Embryonic facial prominence (tissue), 1 donor: Measurements from ENCODE around the gene PRKCA.

Source experiments
- DNase-seq: peaks from one replicate; pipeline ENCODE4 v3.0.0-alpha.2; 2016; ENCODE audit errors: extremely low spot score

PRKCA gene

DNA sequence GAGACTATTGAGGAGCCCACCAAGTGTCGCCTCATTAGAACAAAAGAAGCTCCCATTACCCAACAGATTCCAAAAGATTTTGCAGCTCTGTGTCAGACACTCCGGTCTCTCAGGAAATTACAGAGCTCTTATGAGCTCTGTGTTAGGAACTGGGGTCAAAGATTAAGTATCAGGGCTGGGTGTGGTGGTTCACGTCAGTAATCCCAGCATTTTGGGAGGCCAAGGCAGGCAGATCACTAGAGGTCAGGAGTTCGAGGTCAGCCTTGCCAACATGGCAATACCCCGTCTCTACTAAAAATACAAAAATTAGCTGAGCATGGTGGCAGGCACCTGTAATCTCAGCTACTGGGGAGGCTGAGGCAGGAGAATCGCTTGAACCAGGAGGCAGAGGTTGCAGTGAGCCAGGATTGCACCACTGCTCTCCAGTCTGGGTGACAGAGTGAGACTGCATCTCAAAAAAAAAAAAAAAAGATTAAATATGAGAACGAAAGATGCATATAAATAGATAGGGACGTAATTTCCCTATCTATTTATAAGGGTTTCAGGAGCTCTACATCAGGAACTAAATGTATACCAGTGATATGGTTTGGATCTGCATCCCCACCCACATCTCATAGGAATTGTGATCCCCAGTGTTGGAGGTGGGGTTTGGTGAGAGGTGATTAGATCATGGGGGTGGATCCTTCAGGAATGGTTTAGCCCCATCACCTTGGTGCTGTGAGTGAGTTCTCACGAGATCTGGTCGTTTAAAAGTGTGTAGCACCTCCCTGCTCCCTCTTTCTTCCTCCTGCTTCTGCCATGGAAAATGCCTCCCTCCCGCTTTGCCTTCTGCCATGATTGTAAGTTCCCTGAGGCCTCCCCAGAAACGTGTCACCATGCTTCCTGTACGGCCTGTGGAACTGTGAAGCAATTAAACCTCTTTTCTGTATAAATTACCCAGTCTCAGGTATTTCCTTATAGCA is 111.4 kb downstream of the PRKCA start:
- DNase-seq = no peak

- no peak for DNase-seq
These were observed 112.3 kb downstream of the PRKCA start for GRCh38 chr17:66414561-66415175.

GRCh38 chr17:66415366-66416206 is 113.2 kb downstream of the PRKCA start:
- DNase-seq = no peak

GRCh38 chr17:66416207-66416940 is 114.0 kb downstream of the PRKCA start:
- DNase-seq = no peak

DNA sequence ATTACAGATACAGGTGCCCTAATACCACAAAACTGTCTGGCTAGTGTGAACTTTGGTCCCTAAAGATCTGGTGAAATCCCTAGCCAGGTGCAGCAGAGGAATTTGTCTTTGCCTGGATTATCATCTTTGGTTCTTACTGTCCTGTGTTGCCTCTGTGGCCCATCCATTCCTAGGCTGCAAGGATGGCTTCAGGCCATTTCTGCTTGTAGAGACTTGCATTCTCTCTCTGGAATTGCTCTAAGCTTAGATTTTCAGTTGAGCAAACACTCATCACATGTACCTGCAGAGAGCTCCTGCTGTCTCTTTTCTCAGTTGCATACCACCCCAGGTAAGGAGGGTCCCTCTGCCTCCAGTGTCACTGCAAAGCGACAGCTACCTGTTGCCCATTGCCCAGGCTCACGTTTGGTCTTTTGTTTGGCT is 114.9 kb downstream of the PRKCA start:
- DNase-seq = no peak

GRCh38 chr17:66420961-66421371 is 118.6 kb downstream of the PRKCA start:
- no peak for DNase-seq

DNA sequence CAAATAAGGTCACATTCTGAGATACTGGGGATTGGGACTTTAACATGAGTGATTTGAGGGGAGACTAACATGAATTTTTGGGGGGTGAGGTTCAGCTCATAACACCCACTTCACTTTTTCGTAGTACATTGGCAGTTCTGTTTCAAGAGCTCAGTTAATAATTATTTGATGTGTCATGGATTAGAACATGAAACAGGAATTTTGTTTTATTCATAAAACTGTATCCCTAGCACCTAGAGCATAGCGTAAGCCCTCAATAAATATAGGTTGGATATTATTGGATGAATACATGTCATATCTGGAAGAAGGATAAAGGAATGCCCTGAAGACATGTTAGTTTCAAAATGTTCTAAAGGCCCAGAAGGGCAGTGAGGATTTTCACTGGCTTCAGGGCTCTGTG is 119.8 kb downstream of the PRKCA start:
- no peak for DNase-seq

DNA sequence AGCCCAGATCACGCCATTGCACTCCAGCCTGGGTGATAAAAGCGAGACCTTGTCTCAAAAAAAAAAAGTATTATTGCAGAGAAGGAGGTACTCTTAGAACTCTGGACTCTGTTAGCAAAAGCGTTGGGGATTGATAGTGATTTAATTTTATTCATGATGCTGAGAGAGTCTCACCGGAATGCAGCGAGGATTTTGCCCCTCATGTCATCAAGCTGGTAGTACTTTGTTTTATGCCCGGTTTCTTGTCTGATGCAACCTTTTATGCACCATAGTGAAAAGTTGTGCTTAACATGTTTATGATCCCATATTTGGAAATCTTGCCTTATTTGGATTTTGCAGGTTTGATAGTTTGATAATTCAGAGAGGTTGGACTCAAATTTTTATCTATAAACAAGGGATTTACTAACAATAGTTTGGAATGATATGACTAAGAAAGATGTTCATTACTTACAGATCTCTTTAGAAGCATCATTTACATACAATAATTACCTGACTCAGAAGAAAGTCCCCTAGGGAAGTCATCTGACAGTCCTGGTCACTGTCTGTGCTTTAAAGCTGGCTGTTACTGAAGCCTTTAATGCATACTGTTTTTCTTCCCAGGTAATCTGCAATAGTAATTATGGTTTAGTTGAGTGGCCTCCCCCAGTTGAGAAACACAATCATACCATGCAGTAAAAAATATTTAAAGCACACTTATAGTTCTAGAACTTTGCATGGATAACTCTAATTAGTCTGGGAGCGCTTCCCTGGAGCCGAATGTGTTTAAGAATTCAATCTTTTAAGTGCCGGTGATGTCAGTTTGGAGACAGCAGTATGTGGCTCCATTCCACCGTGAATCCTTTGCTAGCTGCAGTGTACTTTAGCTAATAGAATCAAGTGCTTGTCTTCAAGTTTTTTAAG is 120.9 kb downstream of the PRKCA start:
- DNase-seq = no peak

DNA sequence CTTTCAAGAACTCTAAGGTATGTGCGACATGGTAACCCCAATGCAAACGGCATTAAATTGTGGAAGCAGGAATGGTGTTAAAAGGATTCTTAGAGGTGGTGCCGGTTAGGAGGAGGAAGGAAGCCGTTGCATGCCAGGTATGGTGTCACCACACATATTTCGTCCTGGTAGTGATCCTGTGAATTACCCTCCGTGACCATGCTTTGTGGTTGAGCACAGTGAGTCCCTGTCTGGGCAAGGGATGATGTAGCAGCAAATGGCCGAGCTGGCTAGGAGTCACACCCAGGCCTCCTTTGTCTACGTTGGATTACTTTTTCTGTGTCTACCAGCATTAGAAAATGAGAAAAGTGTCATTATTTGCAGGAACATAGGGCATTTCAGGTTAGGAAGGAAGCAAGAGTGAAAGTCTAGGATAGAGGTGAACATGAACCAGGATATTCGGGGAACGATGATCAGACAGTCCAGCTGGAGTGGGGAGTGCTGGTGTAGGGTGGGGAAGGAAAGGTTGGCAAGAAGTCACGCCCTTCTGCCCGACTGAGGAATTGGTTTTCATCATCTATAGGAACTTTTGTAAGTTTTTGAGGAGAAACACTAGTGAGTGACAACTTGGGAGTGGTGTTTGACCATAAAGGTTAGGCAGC is 123.5 kb downstream of the PRKCA start:
- DNase-seq = no peak

DNA sequence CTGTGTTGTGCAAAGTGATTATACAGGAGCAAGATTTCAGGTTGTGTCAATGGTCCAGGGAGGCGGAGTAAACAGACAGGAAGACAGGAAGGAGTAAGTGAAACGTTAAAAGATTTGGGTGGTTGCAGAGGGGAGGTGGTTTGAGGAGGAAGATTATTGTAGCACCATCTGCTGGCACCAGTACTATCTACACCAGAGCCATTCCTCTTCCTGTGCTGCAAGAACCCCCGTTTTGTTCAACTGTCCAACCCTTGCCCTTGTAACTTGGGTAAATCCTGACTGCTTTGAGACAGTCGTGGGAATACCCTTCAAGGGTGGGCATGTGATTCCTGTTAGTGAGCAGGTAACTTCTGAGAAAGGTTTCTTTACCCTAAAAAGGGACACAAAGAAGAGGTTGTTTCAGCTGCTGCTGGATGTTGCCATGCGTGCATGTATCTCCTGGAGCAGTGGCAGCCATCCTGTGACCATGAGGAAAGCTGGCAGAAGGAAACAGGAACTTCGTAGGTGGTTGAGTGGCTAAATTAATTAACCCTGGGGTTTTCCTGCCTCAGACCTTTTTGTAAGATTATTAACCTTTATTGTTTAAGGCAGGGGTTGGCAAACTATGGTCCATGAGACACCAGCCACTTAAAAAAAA is 124.1 kb downstream of the PRKCA start:
- DNase-seq = no peak

DNA sequence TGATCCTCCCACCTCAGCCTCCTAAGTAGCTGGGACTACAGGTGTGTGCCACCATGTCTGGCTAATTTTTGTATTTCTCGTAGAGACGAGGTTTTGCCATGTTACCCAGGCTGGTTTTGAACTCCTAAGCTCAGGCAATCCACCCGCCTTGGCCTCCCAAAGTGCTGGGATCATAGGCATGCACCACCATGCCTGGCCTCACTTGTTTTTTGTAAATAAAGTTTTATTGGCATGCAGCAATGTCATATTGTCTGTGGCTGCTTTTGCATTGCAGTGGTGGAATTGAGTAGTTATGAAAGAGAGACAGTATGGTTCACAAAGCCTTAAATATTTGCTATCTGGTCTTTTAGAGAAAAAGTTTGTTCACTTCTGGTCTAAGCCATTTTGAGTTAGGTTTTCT is 124.7 kb downstream of the PRKCA start:
- no peak for DNase-seq

- no peak for DNase-seq
These were observed 127.3 kb downstream of the PRKCA start for GRCh38 chr17:66429680-66430079.

DNA sequence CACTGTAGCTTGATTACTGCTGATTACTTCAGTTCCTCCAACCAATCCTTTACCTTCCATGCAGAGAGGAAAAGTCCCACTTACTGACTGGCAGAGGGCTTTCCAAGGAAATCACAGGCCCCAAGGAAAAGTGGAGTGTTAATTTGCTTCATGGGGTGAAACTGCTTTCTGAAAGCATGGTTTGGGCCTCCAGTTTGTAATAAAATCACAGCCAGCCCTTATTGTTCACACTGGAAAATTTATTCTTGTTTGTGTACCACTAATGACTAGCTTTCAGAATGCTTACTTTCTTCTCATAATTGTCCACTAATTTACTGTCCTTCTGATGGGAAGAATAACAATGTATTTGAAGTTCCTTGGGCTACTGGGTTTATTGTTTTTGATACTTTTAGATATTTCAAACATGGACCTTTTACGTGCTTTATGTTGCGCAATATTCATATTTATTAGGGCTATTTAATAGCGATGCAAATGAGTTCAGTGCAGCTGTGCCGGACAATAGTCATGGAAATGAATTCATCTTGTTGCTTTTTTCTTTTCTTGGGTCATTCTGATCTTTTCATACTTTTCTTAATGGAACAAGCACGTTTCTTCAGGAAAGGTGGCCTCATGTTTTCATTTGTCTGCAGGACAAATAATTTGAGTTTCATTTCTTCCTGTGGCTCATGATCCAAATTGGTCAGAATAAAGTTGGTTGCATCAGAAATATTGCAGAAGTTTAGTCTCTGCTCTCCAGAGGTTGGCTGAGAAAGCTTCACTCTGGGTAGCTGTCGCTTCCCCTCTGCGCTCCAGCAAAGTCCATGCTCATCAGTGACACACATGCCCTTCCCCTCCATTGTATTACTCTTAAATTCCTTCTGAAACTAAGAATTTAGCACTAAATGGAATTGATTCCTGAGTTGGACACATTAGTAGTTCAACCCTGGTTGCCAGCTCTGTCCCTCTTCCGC is 128.7 kb downstream of the PRKCA start:
- DNase-seq = no peak

DNA sequence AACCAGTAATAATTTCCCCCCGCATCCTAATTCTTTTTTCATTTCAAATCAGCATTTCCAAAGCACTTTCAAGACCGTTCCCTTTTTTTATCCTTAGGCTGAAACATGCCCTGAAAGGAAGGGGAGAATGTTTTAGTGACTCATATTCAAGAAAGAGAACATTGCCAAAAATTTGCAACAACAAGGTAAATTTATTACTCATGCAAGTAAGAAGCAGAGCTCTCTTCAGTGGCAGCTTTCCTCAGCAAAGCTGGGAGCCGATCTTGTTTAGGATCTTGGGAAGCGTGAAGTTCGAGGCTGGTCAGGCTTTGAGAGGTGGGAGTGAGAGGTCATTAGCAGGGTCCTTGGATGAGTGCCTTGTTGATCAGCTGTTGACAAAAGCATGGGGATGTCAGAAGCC is 129.5 kb downstream of the PRKCA start:
- no peak for DNase-seq

- DNase-seq = no peak
These were observed 130.1 kb downstream of the PRKCA start for GRCh38 chr17:66432411-66432957.

- DNase-seq = no peak
These were observed 130.7 kb downstream of the PRKCA start for GRCh38 chr17:66432996-66433551.

DNA sequence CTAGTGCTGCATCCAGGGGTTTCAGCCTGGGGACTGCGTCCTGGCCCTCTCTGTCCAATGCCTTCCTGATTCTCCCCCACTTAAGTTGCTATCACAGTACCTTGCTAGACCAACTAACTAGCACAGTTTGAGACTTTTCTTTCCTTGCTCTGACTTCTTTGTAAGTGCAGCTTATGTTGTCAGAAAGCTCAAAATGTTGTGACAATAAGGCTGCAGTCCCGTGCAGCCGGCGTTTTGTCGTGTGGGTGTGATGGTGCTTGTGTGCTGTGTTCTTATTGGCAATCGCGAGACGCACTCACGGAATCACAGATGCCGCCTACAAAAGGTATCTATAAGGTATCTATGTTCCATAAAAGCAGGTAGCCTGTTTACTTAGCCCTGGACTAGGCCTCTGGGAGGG is 132.8 kb downstream of the PRKCA start:
- no peak for DNase-seq

GRCh38 chr17:66436631-66437030 is 134.2 kb downstream of the PRKCA start:
- no peak for DNase-seq
